ENCODE data around the gene VSIG4.
"Not testable (repeated sequence)": the region's sequence is repeated elsewhere in the genome, so short reads cannot be mapped to it uniquely, and the experiment has no call there.

Gene VSIG4

GRCh38 chrX:66039944-66040343 is at the start of gene VSIG4:
TSS of gene VSIG4 (minus strand) at chrX:66040080. CDS start at chrX:66039998, 82 bp downstream.
- DNase-seq = no peak

- no peak for DNase-seq
These were observed 36.9 kb upstream of the VSIG4 start for GRCh38 chrX:66076801-66077200.

- no peak for DNase-seq
These were observed 35.3 kb upstream of the VSIG4 start for GRCh38 chrX:66074920-66075879.

- DNase-seq = no peak
These were observed 31.2 kb upstream of the VSIG4 start for GRCh38 chrX:66071126-66071525.

- no peak for DNase-seq
These were observed 24.4 kb upstream of the VSIG4 start for GRCh38 chrX:66064261-66064660.

GRCh38 chrX:66057019-66057418 is 17.1 kb upstream of the VSIG4 start:
- not testable (repeated sequence) for DNase-seq

GRCh38 chrX:66054978-66055377 is 15.1 kb upstream of the VSIG4 start:
- no peak for DNase-seq

- DNase-seq = no peak
These were observed 13.5 kb upstream of the VSIG4 start for GRCh38 chrX:66053414-66053813.

- DNase-seq = no peak
These were observed 12.1 kb upstream of the VSIG4 start for GRCh38 chrX:66051980-66052379.

- DNase-seq = no peak
These were observed 10.3 kb upstream of the VSIG4 start for GRCh38 chrX:66050140-66050569.

- DNase-seq = no peak
These were observed 9.2 kb upstream of the VSIG4 start for GRCh38 chrX:66049056-66049455.

- DNase-seq = no peak
These were observed 6.8 kb upstream of the VSIG4 start for GRCh38 chrX:66046612-66047235.

- no peak for DNase-seq
These were observed 6.0 kb upstream of the VSIG4 start for GRCh38 chrX:66045894-66046293.

GRCh38 chrX:66043584-66043983 is 3.7 kb upstream of the VSIG4 start:
- no peak for DNase-seq

- no peak for DNase-seq
These were observed 2.6 kb upstream of the VSIG4 start for GRCh38 chrX:66042307-66043077.

GRCh38 chrX:66038115-66038514 is 1.8 kb downstream of the VSIG4 start:
- no peak for DNase-seq

GRCh38 chrX:66036231-66036630 is 3.6 kb downstream of the VSIG4 start:
- no peak for DNase-seq

GRCh38 chrX:66035667-66036066 is 4.2 kb downstream of the VSIG4 start:
- no peak for DNase-seq

GRCh38 chrX:66030505-66031317 is 9.2 kb downstream of the VSIG4 start:
- no peak for DNase-seq

- DNase-seq = no peak
These were observed 10.9 kb downstream of the VSIG4 start for GRCh38 chrX:66028936-66029335.

- DNase-seq = no peak
These were observed 15.3 kb downstream of the VSIG4 start for GRCh38 chrX:66024570-66024969.

- DNase-seq = no peak
These were observed 15.8 kb downstream of the VSIG4 start for GRCh38 chrX:66024092-66024467.

Measured in DMS 273 treated with DMSO at 0.1 percent for 48 hours (cell line).